Common myeloid progenitor, CD34-positive (primary cell): ENCODE results near the gene RASAL2.
A peak's percentile ranks its signal among the peaks of the same experiment; 100 is the strongest.
"Not testable (repeated sequence)": the region's sequence is repeated elsewhere in the genome, so short reads cannot be mapped to it uniquely, and the experiment has no call there.

Experiments
- CTCF ChIA-PET: fragments of 350-600 bp; sonication (Branson Sonifier 250); formaldehyde crosslinking; loops from one replicate; lab custom pipeline; 2021; ENCODE audit warnings: antibody characterized with exemption; lab: Charles Lee
- POLR2A ChIA-PET: fragments of 350-600 bp; sonication (Branson Sonifier 250); formaldehyde crosslinking; loops from one replicate; lab custom pipeline; 2021; ENCODE audit warnings: antibody characterized with exemption; lab: Charles Lee
- DNase-seq, 3 donors: peaks; one replicate each; pipeline versions ENCODE4 v3.0.0 to v3.0.0-alpha.2; 2013
- H3K27ac ChIP-seq, 2 experiments: 1 replicate in 1 of 2; 2 replicates in 1 of 2; pipeline ENCODE4 v1.7.0; 2013; ENCODE audit warnings: inconsistent platforms in 2 of 2, low read length in 2 of 2, mild to moderate bottlenecking in 2 of 2, low read depth in 1 of 2, moderate library complexity in 1 of 2; ENCODE audit not compliant: severe bottlenecking in 2 of 2, insufficient read depth in 1 of 2, poor library complexity in 1 of 2
- H3K27me3 ChIP-seq, 5 experiments: replicated peaks in 2 of 5; 1 replicate in 3 of 5; 2 replicates in 2 of 5; pipeline versions ENCODE4 v1.6.1 to v1.7.0; 2013; ENCODE audit warnings: low read length in 4 of 5, mild to moderate bottlenecking in 2 of 5, moderate library complexity in 2 of 5, inconsistent platforms in 1 of 5; ENCODE audit not compliant: insufficient read depth in 5 of 5, control insufficient read depth in 4 of 5
- H3K36me3 ChIP-seq, 4 experiments: 1 replicate in 2 of 4; 2 replicates in 2 of 4; pipeline versions ENCODE4 v1.6.1 to v1.7.0; 2013; ENCODE audit warnings: low read length in 3 of 4, control low read depth in 1 of 4, mild to moderate bottlenecking in 1 of 4; ENCODE audit not compliant: control insufficient read depth in 4 of 4, insufficient read depth in 4 of 4
- H3K4me1 ChIP-seq, 4 experiments: 1 replicate in 3 of 4; 2 replicates in 1 of 4; pipeline versions ENCODE4 v1.6.1 to v1.7.1; 2013; ENCODE audit warnings: low read length in 3 of 4, mild to moderate bottlenecking in 3 of 4, control low read depth in 1 of 4, inconsistent platforms in 1 of 4, moderate library complexity in 1 of 4; ENCODE audit not compliant: control insufficient read depth in 4 of 4, insufficient read depth in 4 of 4; ENCODE audit errors: control extremely low read depth in 1 of 4
- H3K4me3 ChIP-seq, 7 experiments: 1 replicate in 4 of 7; 2 replicates in 3 of 7; pipeline versions ENCODE4 v1.5.1 to v1.7.0; 2013; ENCODE audit warnings: mild to moderate bottlenecking in 7 of 7, low read length in 6 of 7, moderate library complexity in 6 of 7, inconsistent platforms in 2 of 7, low read depth in 2 of 7, control low read depth in 1 of 7; ENCODE audit not compliant: insufficient read depth in 4 of 7, control insufficient read depth in 1 of 7; ENCODE audit errors: extremely low read depth in 1 of 7
- H3K9me3 ChIP-seq, 5 experiments: 1 replicate in 4 of 5; 2 replicates in 1 of 5; pipeline versions ENCODE4 v1.6.1 to v1.7.1; 2013; ENCODE audit warnings: low read length in 4 of 5, mild to moderate bottlenecking in 2 of 5, inconsistent platforms in 1 of 5, low read depth in 1 of 5, moderate library complexity in 1 of 5; ENCODE audit not compliant: control insufficient read depth in 4 of 5, insufficient read depth in 2 of 5; ENCODE audit errors: control extremely low read depth in 1 of 5
- WGBS: methylation state at CpG from one replicate; pipeline ENCODE4 v1.1.5; 2013; ENCODE audit not compliant: insufficient coverage; 5-methylcytosine and 5-hydroxymethylcytosine counted together

The RASAL2 gene

DNA sequence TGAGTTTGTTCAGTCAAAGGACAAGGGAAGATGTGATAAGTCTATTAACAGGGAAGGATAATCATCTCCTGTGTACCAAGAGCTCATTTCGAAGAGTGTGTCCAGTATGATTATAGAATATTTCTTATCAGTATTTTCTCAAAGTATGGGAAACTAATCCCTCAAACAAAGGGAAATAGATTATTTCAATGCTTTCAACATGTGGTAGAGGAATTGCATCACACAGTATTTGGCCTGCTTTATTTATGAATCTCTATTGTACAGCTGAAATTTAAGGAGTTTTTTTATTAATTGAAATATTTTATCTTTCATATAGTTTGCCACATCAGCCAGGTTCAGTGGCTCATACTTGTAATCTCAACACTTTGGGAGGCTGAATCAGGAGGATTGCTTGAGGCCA, 251.9 kb downstream of the RASAL2 start:
- no peaks in the 10 kb centered on the region for H3K9me3 ChIP-seq
- WGBS, result no CpG with 5 or more reads among the region's 1 CpG
- no peaks in the 10 kb centered on the region for H3K27me3 ChIP-seq
- no peak for DNase-seq
- no peak overlapping the region for H3K4me3 ChIP-seq
- CTCF ChIA-PET, result interaction anchor here (1.0 to 1.9 kb wide), 2 partner anchors 38 to 46 kb away, joined by 3 to 6 read pairs; no protein-coding TSS in a partner anchor
- POLR2A ChIA-PET, result interaction anchor here (0.6 kb wide), 1 partner anchor 16 kb away, joined by 3 read pairs; no protein-coding TSS in a partner anchor
- H3K27ac ChIP-seq, result no peak overlapping the region
- H3K36me3 ChIP-seq, result no peaks in the 10 kb centered on the region
- peaks cover 0 to 2% (median 0%) of the 10 kb centered on the region in 4 experiments for H3K4me1 ChIP-seq

DNA sequence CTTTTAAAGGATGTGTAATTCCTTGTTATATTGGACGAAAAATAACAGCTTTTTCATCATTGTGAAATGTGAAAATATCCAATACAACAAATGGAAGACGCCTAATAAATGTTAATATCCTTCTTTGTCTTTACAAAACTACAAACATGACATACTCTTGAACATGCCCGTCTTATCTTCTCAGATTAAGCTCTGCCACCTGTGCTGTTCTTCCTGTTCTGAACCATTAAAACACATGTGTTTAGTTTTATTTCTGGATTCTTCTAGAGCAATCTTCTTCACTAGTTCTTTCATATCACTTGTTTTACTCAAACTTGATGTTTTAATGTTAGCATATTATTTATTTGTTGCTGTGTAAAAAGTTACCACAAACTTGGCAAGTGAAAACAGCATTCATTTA, 255.9 kb downstream of the RASAL2 start:
- peak; percentile 9 to 74 (median 44) for DNase-seq
- Histone ChIP-seq H3K4me3 (no peak overlapping the region), H3K27ac (no peak overlapping the region), H3K27me3 (no peaks in the 10 kb centered on the region), H3K36me3 (no peaks in the 10 kb centered on the region), H3K4me1 (peaks cover 0 to 2% (median 0%) of the 10 kb centered on the region in 4 experiments), H3K9me3 (peaks cover 0 to 10% (median 0%) of the 10 kb centered on the region in 5 experiments)
- ChIA-PET CTCF (no interaction called here), POLR2A (no interaction called here)
- WGBS, result 50% methylated on average over 2 of the region's 3 CpGs

DNA sequence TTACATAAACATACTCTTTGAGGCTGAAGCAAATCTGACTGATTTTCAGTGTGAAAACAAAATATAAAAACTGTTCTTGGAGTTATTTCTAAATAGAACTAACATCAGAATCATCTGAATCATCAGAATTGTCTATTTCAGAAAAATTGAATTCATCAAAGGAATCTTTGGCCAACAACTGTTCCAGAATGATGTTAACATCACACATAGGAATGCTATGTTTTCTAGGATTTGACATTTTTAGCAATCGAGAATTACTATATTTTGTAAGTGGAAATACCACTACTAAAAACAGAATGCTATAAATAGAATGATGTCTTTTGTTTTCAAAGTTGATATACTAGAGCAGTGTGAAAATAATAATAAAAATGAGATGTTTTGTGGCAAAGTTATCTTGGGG, 258.0 kb downstream of the RASAL2 start:
- H3K27ac ChIP-seq, H3K36me3 ChIP-seq, H3K4me3 ChIP-seq, DNase-seq, CTCF ChIA-PET, H3K4me1 ChIP-seq, H3K27me3 ChIP-seq, POLR2A ChIA-PET: not testable (repeated sequence)
- peaks cover 0 to 10% (median 0%) of the 10 kb centered on the region in 5 experiments for H3K9me3 ChIP-seq
- WGBS, result no CpG with 5 or more reads among the region's 1 CpG

DNA sequence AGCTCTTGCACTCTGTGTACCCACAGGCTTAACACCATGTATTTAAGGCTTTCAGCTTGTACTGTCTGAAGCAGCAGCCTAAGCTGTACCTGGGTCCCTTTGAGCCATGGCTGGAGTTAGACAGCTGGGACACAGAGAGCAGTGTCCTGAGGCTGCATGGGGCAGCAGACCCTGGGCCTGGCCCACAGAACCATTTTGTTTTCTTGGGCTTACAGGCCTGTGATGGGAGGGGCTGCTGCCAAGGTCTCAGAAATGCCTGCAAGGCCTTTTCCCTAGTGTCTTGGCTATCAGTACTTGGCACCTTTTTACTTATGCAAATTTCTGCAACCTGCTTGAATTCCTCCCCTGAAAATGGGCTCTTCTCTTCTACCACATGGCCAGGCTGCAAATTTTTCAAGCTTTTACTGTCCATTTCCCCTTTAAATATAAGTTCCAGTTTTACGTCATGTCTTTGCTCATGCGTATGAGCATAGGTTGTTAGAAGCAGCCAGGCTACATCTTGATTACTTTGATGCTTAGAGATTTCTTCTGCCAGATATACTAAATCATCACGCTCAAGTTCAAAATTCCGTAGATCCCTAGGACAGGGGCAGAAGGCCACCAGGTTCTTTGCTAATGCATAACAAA, 259.0 kb downstream of the RASAL2 start:
- WGBS, result 100% methylated on average over 3 of the region's 4 CpGs

DNA sequence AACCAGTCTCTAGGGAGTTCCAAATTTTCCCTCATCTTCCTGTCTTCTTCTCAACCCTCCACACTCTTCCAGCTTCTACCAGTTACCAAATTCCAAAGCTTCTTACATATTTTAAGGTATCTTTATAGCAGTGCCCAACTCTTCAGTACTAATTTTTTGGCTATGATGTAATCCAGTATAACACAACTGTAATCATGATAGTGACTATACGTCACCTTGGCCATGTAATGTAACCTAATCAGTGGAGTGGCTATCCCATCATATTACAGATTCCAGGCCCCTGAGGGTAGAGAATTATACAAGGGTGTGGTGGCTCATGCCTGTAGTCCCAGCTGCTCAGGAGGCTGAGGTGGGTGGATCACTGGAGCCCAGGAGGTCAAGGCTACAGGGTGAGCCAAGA, 259.6 kb downstream of the RASAL2 start:
- POLR2A ChIA-PET, result no interaction called here
- Histone ChIP-seq H3K4me1 (peaks cover 0 to 2% (median 0%) of the 10 kb centered on the region in 4 experiments), H3K4me3 (no peak overlapping the region), H3K9me3 (peaks cover 0 to 10% (median 0%) of the 10 kb centered on the region in 5 experiments), H3K27ac (no peak overlapping the region), H3K36me3 (no peaks in the 10 kb centered on the region), H3K27me3 (no peaks in the 10 kb centered on the region)
- CTCF ChIA-PET, result no interaction called here
- no peak for DNase-seq
- WGBS, result no CpG with 5 or more reads among the region's 1 CpG

More for the DNA sequence above, 259.0 kb downstream of the RASAL2 start:
- H3K36me3 ChIP-seq, result no peaks in the 10 kb centered on the region
- ChIA-PET POLR2A (no interaction called here), CTCF (no interaction called here)
- no peak overlapping the region for H3K4me3 ChIP-seq
- no peak for DNase-seq
- no peak overlapping the region for H3K27ac ChIP-seq
- peaks cover 0 to 2% (median 0%) of the 10 kb centered on the region in 4 experiments for H3K4me1 ChIP-seq
- peaks cover 0 to 10% (median 0%) of the 10 kb centered on the region in 5 experiments for H3K9me3 ChIP-seq
- H3K27me3 ChIP-seq, result no peaks in the 10 kb centered on the region

DNA sequence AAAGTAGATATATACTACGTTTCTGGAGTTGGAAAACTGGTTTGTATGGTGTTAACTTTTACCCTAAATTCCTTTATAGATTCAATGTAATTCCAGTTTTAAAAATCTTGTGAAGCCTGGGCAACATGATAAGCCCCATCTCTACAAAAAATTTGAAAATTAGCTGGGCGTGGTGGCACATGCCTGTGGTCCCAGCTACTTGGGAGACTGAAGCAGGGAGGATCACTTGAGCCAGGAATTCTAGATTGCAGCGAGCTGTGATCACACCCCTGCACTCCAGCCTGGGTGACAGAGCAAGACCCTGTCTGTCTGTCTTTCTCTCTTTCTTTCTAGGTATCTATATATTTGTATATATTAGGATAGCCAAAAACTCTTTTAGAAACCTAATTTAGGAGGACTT, 260.9 kb downstream of the RASAL2 start:
- WGBS, result 100% methylated on average over 1 of the region's 3 CpGs
- Histone ChIP-seq H3K36me3 (no peaks in the 10 kb centered on the region), H3K4me3 (no peak overlapping the region), H3K9me3 (peaks cover 0 to 10% (median 0%) of the 10 kb centered on the region in 5 experiments), H3K27me3 (no peaks in the 10 kb centered on the region), H3K4me1 (peaks cover 0 to under 1% (median 0%) of the 10 kb centered on the region in 4 experiments), H3K27ac (no peak overlapping the region)
- DNase-seq, result no peak
- CTCF ChIA-PET, result no interaction called here
- POLR2A ChIA-PET, result no interaction called here

DNA sequence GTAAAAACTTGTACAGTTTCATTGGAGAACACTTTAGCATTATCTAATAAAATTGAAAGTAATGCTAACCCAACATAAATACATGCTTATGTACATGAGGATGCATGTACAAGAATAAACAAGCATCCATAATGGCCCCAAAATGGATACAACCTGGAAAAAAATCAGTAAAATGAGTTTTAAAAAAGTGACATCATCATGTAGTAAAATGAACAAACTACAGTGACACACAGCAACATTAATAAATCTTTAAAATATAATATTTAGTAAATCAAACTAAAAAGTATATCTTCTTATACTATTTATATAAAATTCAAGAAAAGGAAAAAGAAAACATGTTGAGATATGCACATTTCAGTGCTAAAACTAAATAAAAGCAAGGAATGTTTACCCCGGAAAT, 262.4 kb downstream of the RASAL2 start:
- WGBS, result no CpG with 5 or more reads among the region's 1 CpG
- POLR2A ChIA-PET, result no interaction called here

More for the DNA sequence above, 262.4 kb downstream of the RASAL2 start:
- H3K4me3 ChIP-seq, result no peak overlapping the region
- H3K36me3 ChIP-seq, result no peaks in the 10 kb centered on the region
- CTCF ChIA-PET, result no interaction called here
- no peaks in the 10 kb centered on the region for H3K4me1 ChIP-seq
- no peak overlapping the region for H3K27ac ChIP-seq
- H3K9me3 ChIP-seq, result peaks cover 0 to 10% (median 0%) of the 10 kb centered on the region in 5 experiments
- no peaks in the 10 kb centered on the region for H3K27me3 ChIP-seq
- DNase-seq, result no peak
